ENCODE data around the gene TAP1.
"Not testable (repeated sequence)": the region's sequence is repeated elsewhere in the genome, so short reads cannot be mapped to it uniquely, and the experiment has no call there.

The TAP1 gene

DNA sequence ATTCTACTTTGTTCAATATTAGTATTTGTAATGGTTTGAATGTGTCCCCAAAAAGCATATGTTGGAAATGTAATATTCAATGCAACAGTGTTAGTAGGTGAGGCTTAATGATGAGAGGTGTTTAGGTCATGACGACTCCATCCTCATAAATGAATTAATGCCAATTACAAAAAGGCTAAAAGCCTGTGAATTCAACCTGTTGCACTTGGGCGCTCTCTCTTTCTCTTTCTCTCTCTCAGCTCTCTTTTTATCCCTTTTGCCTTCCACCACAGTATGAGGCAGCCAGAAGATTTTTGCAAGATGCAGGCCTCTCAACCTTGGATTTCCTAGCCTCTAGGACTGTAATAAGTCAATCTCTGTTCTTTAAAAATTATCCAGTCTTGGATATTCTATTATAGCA is 35.1 kb upstream of the TAP1 start:
- no peak for DNase-seq (ENCODE audit: low spot score)
- ChIA-PET POLR2A (ENCODE audit: low non-redundant PET) (no interaction called here), CTCF (interaction anchor here (1.0 kb wide), 1 partner anchor 78 kb away, joined by 3 read pairs; no protein-coding TSS in a partner anchor)

DNA sequence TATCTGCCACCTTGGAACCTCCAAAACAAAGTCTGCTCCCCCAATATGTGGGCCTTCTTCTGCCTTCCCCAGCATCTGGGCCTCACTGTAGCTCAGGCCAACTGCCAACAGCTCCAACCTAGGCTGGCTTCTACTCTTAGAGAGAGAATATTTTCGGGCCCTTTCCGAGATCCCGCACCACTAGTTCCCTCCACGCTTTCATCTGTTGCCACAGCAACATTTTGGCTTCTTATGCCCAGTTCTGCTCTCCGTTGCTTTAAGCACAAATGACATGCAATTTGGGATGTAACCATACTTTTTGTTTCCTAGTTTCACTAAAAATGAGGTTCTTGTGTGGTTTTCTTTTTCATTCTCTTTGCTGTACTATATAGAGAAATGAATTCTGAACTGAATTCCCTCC is 34.1 kb upstream of the TAP1 start:
- no peak overlapping the region for H3K27ac ChIP-seq
- TF ChIP-seq, protein P1, sequence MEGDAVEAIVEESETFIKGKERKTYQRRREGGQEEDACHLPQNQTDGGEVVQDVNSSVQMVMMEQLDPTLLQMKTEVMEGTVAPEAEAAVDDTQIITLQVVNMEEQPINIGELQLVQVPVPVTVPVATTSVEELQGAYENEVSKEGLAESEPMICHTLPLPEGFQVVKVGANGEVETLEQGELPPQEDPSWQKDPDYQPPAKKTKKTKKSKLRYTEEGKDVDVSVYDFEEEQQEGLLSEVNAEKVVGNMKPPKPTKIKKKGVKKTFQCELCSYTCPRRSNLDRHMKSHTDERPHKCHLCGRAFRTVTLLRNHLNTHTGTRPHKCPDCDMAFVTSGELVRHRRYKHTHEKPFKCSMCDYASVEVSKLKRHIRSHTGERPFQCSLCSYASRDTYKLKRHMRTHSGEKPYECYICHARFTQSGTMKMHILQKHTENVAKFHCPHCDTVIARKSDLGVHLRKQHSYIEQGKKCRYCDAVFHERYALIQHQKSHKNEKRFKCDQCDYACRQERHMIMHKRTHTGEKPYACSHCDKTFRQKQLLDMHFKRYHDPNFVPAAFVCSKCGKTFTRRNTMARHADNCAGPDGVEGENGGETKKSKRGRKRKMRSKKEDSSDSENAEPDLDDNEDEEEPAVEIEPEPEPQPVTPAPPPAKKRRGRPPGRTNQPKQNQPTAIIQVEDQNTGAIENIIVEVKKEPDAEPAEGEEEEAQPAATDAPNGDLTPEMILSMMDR (conservative IDR thresholded peaks at IDR 0.05; ENCODE audit: low read depth) = no peak
- no peak for DNase-seq (ENCODE audit: low spot score)
- ChIA-PET CTCF (no interaction called here), POLR2A (ENCODE audit: low non-redundant PET) (no interaction called here)

More for the DNA sequence above, 35.1 kb upstream of the TAP1 start:
- H3K27ac ChIP-seq = no peak overlapping the region
- TF ChIP-seq, protein P1 (conservative IDR thresholded peaks at IDR 0.05; ENCODE audit: low read depth) = no peak

DNA sequence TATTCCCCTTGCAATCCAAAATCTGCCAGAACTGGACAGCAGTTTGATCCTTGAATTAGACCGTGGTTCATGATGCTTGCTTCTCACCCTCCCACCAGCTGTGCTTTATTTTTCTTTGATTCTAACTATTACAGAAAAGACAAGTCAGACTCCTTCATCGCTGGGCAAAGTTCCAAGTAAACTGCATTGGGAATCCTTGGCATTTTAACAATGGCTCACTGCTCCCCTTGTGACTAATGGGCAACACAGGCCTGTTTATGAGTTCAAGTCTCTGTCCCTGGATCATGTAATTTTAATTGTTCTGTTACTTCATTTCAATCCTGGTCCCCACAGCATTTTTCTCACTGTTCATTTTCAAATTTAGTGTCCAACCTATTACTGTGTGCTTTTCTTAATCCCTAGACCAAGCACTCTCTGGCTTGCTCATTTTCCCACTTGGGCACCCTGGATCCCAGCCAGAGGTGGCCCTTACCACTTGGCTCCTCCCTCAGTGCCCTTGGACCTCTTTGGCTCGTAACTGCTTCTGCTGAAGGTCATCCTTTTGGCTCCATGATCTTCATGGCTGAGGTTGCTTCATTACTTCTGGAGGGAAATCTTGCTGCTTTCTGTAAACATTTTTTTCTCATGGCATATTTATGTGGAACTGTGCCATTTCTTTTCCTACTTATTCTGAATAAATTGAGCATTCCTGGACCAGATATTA is 33.3 kb upstream of the TAP1 start:
- TF ChIP-seq, protein P1 (conservative IDR thresholded peaks at IDR 0.05; ENCODE audit: low read depth) = no peak
- POLR2A ChIA-PET (ENCODE audit: low non-redundant PET) = no interaction called here
- peak; percentile 37 for DNase-seq (ENCODE audit: low spot score)
- H3K27ac ChIP-seq = no peak overlapping the region
- CTCF ChIA-PET = interaction anchor here (0.5 to 1.5 kb wide), 4 partner anchors 45 to 1478 kb away, joined by 3 to 14 read pairs (median 6); no protein-coding TSS in a partner anchor

DNA sequence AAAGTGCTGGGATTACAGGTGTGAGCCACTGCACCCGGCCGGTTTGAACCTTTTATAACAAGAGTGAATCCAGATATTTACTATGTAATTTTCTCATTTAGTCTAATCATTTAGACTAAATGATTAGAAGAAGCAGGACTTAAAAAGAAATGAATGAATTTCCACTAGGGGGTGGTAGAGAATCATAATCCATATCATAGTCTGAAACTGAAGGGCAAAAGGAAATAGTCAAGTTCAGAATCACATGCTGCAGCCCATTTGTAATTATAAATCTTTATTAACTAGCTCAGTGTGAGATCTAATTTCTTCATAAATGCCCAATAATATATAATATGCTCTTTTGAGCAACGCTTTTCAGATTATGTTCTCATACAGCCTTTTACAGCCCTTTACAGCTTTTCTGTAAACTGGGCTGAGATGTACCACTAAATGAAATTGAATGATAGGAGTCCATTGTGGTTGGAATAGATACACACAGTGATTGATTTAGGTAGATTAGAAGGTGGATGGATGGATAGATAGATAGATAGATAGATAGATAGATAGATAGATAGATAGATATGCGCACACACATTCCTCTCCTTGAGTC is 32.3 kb upstream of the TAP1 start:
- no peak overlapping the region for H3K27ac ChIP-seq
- TF ChIP-seq, protein P1 (conservative IDR thresholded peaks at IDR 0.05; ENCODE audit: low read depth) = peak; percentile 63
- CTCF ChIA-PET = interaction anchor here (0.6 to 1.5 kb wide), 7 partner anchors 18 to 100 kb away, joined by 3 to 14 read pairs (median 4); no protein-coding TSS in a partner anchor
- POLR2A ChIA-PET (ENCODE audit: low non-redundant PET) = no interaction called here
- DNase-seq (ENCODE audit: low spot score) = peak; percentile 57

DNA sequence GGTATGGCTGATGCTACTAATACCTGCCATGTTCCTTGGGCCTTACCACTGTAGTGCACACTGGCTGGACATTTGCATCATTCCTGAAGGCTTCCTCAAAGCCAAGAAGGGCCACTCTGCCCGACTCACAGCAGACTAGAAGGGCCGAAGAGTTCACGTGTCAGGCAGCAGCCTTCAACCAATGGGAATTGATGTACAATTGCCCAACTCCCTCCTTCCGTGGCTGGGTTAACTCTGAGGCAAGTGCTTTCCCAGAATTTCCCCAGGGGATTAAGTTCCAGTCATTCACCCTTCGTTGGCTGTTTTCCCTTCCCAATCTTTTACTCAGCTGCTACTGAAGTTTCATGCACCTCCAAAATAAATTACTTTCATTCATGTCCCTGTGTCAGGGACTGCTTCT is 30.3 kb upstream of the TAP1 start:
- H3K27ac ChIP-seq = no peak overlapping the region
- TF ChIP-seq, protein P1 (conservative IDR thresholded peaks at IDR 0.05; ENCODE audit: low read depth) = no peak
- CTCF ChIA-PET = no interaction called here
- POLR2A ChIA-PET (ENCODE audit: low non-redundant PET) = no interaction called here
- no peak for DNase-seq (ENCODE audit: low spot score)

DNA sequence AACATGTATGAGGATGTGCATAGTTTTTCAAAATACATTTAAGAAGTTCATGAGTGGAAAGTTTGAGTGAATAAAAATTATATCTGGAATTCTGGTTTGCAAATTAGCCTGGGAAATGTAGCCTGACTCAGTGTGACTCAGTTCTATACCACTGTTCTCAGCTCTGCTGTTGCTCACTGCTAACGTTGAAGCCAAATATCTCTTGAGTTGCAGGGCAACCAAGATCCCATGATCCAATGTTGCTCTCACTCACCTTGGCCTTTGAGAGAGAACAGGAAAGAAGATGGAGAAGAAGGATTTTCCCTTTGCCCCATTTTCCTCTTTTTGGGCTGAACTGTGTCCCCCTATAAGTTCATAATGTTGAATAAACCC is 29.4 kb upstream of the TAP1 start:
- ChIA-PET CTCF (interaction anchor here (1.6 kb wide), 1 partner anchor 84 kb away, joined by 4 read pairs; no protein-coding TSS in a partner anchor), POLR2A (ENCODE audit: low non-redundant PET) (no interaction called here)
- DNase-seq (ENCODE audit: low spot score) = peak; percentile 35
- TF ChIP-seq, protein P1 (conservative IDR thresholded peaks at IDR 0.05; ENCODE audit: low read depth) = no peak
- H3K27ac ChIP-seq = no peak overlapping the region

DNA sequence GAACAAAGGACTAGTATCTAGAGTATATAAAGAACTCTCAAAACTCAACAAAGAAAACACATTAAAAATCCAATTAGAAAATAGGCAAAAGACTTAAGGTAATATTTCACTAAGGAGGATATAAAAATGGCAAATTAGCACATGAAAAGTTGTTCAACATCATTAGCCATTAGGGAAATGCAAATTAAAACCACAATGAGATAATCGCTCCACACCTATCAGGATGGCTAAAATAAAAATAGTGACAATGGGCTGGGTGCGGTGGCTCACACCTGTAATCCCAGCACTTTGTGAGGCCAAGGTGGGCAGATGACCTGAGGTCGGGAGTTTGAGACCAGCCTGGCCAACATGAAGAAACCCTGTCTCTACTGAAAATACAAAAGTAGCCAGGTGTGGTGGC is 27.5 kb upstream of the TAP1 start:
- POLR2A ChIA-PET (ENCODE audit: low non-redundant PET); H3K27ac ChIP-seq; CTCF ChIA-PET; DNase-seq (ENCODE audit: low spot score): not testable (repeated sequence)
